Thoracic aorta (tissue), 2 donors: ENCODE data around the gene FGFR2. TPM values are rescaled to one million over a fixed set of nuclear protein-coding genes. Genes with fewer than 3 reads are reported as not detected.

Experiments used
- ATAC-seq: fragments of 150-250 bp; one replicate; pipeline ENCODE4 v1.8.0; 2017; ENCODE audit warnings: low read depth; ENCODE audit not compliant: insufficient number of reproducible peaks, low FRiP score
- DNase-seq: peaks from one replicate; pipeline ENCODE4 v3.0.0-alpha.2; 2020; ENCODE audit warnings: low spot score
- H3K27ac ChIP-seq, 2 donors: fragments of 200-600 bp; sonication (generic); 1 replicate in 1 of 2; 2 replicates in 1 of 2; pipeline ENCODE4 v1.5.1; 2016; ENCODE audit warnings: mild to moderate bottlenecking in 2 of 2, moderate library complexity in 2 of 2
- H3K27me3 ChIP-seq: fragments of 200-600 bp; sonication (generic); replicated peaks from 2 replicates; pipeline ENCODE4 v1.6.0; 2016; ENCODE audit warnings: mild to moderate bottlenecking; ENCODE audit not compliant: insufficient read depth
- H3K36me3 ChIP-seq: fragments of 200-600 bp; sonication (generic); one replicate; pipeline ENCODE4 v1.5.1; 2016
- H3K4me1 ChIP-seq, 2 donors: fragments of 200-600 bp; sonication (generic); 1 replicate in 1 of 2; 2 replicates in 1 of 2; pipeline versions ENCODE4 v1.5.1 to v1.6.0; 2016; ENCODE audit warnings: low read depth in 2 of 2, mild to moderate bottlenecking in 1 of 2; ENCODE audit not compliant: control insufficient read depth in 1 of 2
- H3K4me3 ChIP-seq: fragments of 200-600 bp; sonication (generic); 2 replicates; pipeline ENCODE4 v1.5.1; 2016; ENCODE audit warnings: mild to moderate bottlenecking
- H3K9me3 ChIP-seq: fragments of 200-600 bp; sonication (generic); 2 replicates; pipeline ENCODE4 v1.5.1; 2016
- total RNA-seq, 2 donors: library from RNA; depleted of rRNA; stranded (reverse); fragments of >200 nt; gene quantifications; one replicate each; pipeline versions ENCODE4 v1.1.0 to v1.2.3, GENCODE V29; 2016
- TF ChIP-seq, protein P1 (sequence below): fragments of 200-600 bp; sonication (generic); IDR thresholded peaks from one replicate; pipeline ENCODE4 v1.5.1; 2019; ENCODE audit warnings: antibody characterized with exemption

The FGFR2 gene
- total RNA-seq, 2 donors from 2014 or later = 7.2 to 16.2 TPM

DNA sequence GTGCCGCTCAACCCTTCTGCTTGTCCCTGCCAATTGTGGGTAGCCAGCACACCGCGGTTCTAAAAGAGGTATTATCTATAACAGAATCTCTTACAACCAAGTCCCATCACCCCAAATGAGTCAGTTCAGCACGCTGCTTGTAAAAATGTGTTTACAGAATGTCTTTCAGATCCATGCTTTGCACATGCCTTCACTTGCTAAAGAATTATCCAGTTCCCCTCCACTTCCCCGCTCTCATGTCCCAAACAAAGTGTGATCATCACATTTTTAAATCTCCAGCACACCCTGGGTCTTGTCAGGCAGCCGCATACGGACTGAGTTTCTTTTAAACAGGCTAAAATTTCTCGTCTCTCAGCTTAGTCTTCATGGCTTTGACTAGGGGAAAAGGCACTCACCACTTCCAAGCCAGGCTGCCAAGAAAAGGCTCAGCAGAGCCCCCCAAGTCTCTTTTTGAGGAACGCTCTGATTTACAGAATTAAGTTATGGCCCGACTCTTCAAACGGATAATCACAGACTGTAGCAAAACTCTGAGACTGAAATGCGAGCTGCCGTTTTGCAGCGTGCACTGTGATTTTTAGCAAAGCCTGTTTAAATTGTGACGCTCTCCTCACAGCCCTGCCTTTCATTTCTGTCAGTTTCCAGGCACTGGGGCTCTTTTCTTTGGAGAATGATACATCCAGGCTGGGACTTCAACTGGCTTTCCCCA is 29.8 kb upstream of the FGFR2 start:
- TF ChIP-seq, protein P1, sequence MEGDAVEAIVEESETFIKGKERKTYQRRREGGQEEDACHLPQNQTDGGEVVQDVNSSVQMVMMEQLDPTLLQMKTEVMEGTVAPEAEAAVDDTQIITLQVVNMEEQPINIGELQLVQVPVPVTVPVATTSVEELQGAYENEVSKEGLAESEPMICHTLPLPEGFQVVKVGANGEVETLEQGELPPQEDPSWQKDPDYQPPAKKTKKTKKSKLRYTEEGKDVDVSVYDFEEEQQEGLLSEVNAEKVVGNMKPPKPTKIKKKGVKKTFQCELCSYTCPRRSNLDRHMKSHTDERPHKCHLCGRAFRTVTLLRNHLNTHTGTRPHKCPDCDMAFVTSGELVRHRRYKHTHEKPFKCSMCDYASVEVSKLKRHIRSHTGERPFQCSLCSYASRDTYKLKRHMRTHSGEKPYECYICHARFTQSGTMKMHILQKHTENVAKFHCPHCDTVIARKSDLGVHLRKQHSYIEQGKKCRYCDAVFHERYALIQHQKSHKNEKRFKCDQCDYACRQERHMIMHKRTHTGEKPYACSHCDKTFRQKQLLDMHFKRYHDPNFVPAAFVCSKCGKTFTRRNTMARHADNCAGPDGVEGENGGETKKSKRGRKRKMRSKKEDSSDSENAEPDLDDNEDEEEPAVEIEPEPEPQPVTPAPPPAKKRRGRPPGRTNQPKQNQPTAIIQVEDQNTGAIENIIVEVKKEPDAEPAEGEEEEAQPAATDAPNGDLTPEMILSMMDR = no peak
- Histone ChIP-seq H3K9me3 (no peaks in the 10 kb centered on the region), H3K4me1 (no peaks in the 10 kb centered on the region), H3K4me3 (peak overlapping the region; percentile 49), H3K36me3 (no peaks in the 10 kb centered on the region), H3K27ac (no peak overlapping the region), H3K27me3 (no peaks in the 10 kb centered on the region)
- ATAC-seq (no peak), DNase-seq (no peak)

DNA sequence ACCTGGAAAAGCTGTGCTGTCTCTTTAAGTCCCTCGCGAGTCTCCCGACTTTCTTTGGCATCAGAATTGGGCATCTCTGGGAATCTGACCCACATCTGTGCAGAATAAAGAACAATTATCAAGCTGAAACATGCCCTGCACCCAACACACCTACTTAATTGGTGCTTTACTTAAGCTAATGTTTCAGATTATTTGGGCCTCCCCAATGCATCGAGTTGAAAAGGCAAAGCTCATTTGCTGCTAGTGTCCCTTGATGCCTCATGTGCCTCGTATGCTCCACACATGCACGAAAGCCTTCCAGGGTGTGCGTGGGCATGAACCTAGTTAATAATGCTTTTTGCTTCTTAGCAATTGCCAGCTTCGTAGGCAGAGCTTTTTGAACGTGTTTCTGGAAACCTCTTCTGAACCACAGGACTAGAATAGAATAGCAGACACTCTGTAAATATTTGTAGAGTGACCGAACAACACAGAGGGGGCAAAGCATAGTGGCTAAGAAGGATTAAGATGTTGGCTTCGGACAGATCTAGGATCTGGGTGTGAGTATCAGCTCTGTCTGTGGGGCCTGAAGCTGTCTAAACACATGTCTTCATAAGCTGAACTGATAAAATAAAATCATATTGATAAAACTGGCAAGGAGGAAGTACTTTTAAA is 26.7 kb upstream of the FGFR2 start:
- no peak for ATAC-seq
- no peaks in the 10 kb centered on the region for H3K9me3 ChIP-seq
- H3K4me1 ChIP-seq = no peaks in the 10 kb centered on the region
- H3K4me3 ChIP-seq = no peak overlapping the region
- no peaks in the 10 kb centered on the region for H3K27me3 ChIP-seq
- TF ChIP-seq, protein P1 = no peak
- DNase-seq = no peak
- no peak overlapping the region for H3K27ac ChIP-seq
- no peaks in the 10 kb centered on the region for H3K36me3 ChIP-seq

DNA sequence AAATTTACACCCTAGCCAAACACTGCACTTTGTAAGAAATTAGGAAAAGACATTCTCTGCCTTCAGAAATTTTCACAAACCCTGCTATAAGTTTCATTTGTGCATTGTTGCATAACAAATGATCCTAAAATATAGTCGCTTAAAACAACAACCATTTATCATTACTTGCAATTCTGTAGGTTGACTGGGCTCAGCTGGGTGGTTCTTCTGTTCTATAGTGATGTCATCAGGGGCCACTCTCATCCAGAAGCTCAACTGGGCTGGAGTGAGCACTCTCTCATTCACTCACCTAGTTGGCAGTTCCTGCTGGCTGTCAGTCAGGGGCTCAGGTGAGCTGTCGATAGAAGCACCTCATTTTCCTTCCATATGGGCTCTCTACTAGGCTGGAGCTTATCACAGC is 20.7 kb upstream of the FGFR2 start:
- ATAC-seq (no peak), DNase-seq (no peak)
- TF ChIP-seq, protein P1 = no peak
- Histone ChIP-seq H3K27me3 (no peaks in the 10 kb centered on the region), H3K4me3 (no peak overlapping the region), H3K36me3 (no peaks in the 10 kb centered on the region), H3K4me1 (no peaks in the 10 kb centered on the region), H3K9me3 (no peaks in the 10 kb centered on the region), H3K27ac (no peak overlapping the region)

DNA sequence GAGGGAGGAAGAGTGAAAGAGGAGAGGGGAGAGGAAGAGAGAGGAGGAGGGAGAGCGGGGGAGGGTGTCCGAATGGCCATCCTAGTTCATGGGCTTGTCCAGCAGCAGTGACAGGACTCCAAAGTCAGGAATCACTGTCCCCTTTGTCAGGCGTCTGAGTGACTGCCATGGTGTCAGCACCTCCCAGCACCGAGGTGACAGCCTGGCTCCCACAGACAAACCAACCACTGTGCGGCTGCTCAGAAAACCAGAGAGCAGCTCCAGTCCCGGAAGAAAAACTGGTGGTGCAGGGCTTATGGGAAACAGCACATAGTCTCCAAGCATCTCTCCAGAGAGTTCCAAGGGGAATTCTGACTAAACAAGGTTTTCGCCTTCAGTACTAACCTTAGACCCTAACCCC is 18.9 kb upstream of the FGFR2 start:
- Histone ChIP-seq H3K27me3 (no peaks in the 10 kb centered on the region), H3K4me1 (no peaks in the 10 kb centered on the region), H3K4me3 (no peak overlapping the region), H3K36me3 (no peaks in the 10 kb centered on the region), H3K27ac (no peak overlapping the region), H3K9me3 (no peaks in the 10 kb centered on the region)
- TF ChIP-seq, protein P1 = no peak
- DNase-seq (no peak), ATAC-seq (no peak)

DNA sequence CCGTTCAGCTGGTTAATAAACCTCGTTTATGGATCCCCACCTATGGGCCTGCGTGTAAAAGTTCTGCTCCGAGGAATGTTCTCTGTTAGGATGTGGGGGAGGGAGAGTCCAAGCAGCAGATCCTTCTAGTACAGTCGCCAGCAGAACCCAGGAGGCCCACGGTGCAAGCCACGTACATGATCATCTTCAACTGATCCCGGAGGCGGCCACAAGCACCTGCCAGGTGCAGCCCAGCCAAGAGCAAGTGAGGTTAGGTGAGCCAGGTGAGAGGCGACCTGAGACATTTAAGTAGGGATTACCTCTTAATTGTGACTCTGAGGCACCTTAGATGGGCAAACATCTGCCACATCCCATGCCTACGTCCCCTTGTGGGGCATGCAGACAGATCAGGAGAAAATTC is 18.0 kb upstream of the FGFR2 start:
- Histone ChIP-seq H3K4me3 (no peak overlapping the region), H3K9me3 (no peaks in the 10 kb centered on the region), H3K36me3 (no peaks in the 10 kb centered on the region), H3K27ac (no peak overlapping the region), H3K4me1 (no peaks in the 10 kb centered on the region), H3K27me3 (no peaks in the 10 kb centered on the region)
- no peak for ATAC-seq
- TF ChIP-seq, protein P1 = no peak
- no peak for DNase-seq
